Testis (tissue), 3 donors: Measurements from ENCODE around the gene PDE8B. TPM values are rescaled to one million over a fixed set of nuclear protein-coding genes. Genes with fewer than 3 reads are reported as not detected.

Experiments used
- DNase-seq: peaks from one replicate; pipeline ENCODE4 v3.0.0-alpha.2; 2019
- H3K27ac ChIP-seq, 2 donors: fragments of 200-600 bp; sonication (generic); one replicate each; pipeline ENCODE4 v1.5.1; 2019
- H3K27me3 ChIP-seq: fragments of 200-600 bp; sonication (generic); one replicate; pipeline ENCODE4 v1.5.1; 2019
- H3K36me3 ChIP-seq: fragments of 200-600 bp; sonication (generic); one replicate; pipeline ENCODE4 v1.5.1; 2017; ENCODE audit warnings: low read depth; ENCODE audit errors: missing control alignments
- H3K4me1 ChIP-seq: fragments of 200-600 bp; sonication (generic); one replicate; pipeline ENCODE4 v1.5.1; 2019
- H3K4me3 ChIP-seq, 2 donors: fragments of 200-600 bp; sonication (generic); one replicate each; pipeline ENCODE4 v1.5.1; 2017 to 2019
- H3K9me3 ChIP-seq: fragments of 200-600 bp; sonication (generic); one replicate; pipeline ENCODE4 v1.5.1; 2017
- CTCF ChIP-seq, 3 experiments: fragments of 450-650 bp in 2 of 3; fragments of 200-600 bp in 1 of 3; sonication (generic) in 1 of 3; IDR thresholded peaks; one replicate each; pipeline ENCODE4 v1.5.1; 2016 to 2019; ENCODE audit warnings: antibody characterized with exemption in 3 of 3, mild to moderate bottlenecking in 2 of 3, moderate library complexity in 1 of 3
- POLR2A ChIP-seq: fragments of 450-650 bp; IDR thresholded peaks from one replicate; pipeline ENCODE4 v1.6.1; 2017; ENCODE audit warnings: antibody characterized with exemption, mild to moderate bottlenecking, moderate library complexity
- WGBS, 2 donors: methylation state at CpG; one replicate each; pipeline ENCODE4 v1.1.5; 2018; 5-methylcytosine and 5-hydroxymethylcytosine counted together
- intact Hi-C: fragments of 100-400 bp; cut with DNase I; formaldehyde crosslinking; loops from one replicate; pipeline ENCODE4 v1.15.1; 2023; ENCODE audit warnings: low total_unique reads
- polyA plus RNA-seq: library from polyadenylated mRNA; stranded (reverse); fragments of 350-450 nt; fragmentation: Illumina TruSeq; extraction: RNeasy Lipid Tissue Mini Kit (QIAGEN cat#74804); gene quantifications from one replicate; pipeline ENCODE4 v1.2.3, GENCODE V29; 2014; ENCODE audit warnings: low read depth, low replicate concordance; ENCODE audit not compliant: insufficient read depth
- total RNA-seq, 2 donors: library from RNA; depleted of rRNA; stranded (reverse); fragments of >200 nt; gene quantifications; one replicate each; pipeline ENCODE4 v1.2.3, GENCODE V29; 2016

PDE8B gene
- total and polyA plus RNA-seq, 3 donors from 2014 or later, result 2.0 to 7.2 (median 5.8) TPM

GRCh38 chr5:77285251-77285841 lies 74.9 kb downstream of the PDE8B start:
- no peak for TF ChIP-seq CTCF (IDR thresholded peaks at IDR 0.05)
- no peak for TF ChIP-seq POLR2A
- no peaks in the 10 kb centered on the region for H3K36me3 ChIP-seq
- H3K27ac ChIP-seq, result no peak overlapping the region
- H3K27me3 ChIP-seq, result no peaks in the 10 kb centered on the region
- H3K4me1 ChIP-seq, result no peaks in the 10 kb centered on the region
- no peak for DNase-seq
- 91 to 92% methylated on average over 4 of the region's 4 CpGs for WGBS, 2 donors
- no peak overlapping the region for H3K4me3 ChIP-seq
- H3K9me3 ChIP-seq, result no peaks in the 10 kb centered on the region
- intact Hi-C loops, result no loop called here

GRCh38 chr5:77292026-77292757 lies 81.7 kb downstream of the PDE8B start:
- no peaks in the 10 kb centered on the region for H3K4me1 ChIP-seq
- H3K4me3 ChIP-seq, result no peak overlapping the region
- TF ChIP-seq POLR2A (no peak), CTCF (IDR thresholded peaks at IDR 0.05) (no peak)
- H3K27me3 ChIP-seq, result no peaks in the 10 kb centered on the region
- no peak for DNase-seq
- 81 to 82% methylated on average over 3 of the region's 3 CpGs for WGBS, 2 donors
- intact Hi-C loops, result no loop called here
- no peak overlapping the region for H3K27ac ChIP-seq
- no peaks in the 10 kb centered on the region for H3K9me3 ChIP-seq
- H3K36me3 ChIP-seq, result no peaks in the 10 kb centered on the region

GRCh38 chr5:77294185-77294584 lies 83.7 kb downstream of the PDE8B start:
- no peak for TF ChIP-seq CTCF (IDR thresholded peaks at IDR 0.05)
- no peak for TF ChIP-seq POLR2A
- H3K9me3 ChIP-seq, result no peaks in the 10 kb centered on the region
- no peaks in the 10 kb centered on the region for H3K4me1 ChIP-seq
- no peaks in the 10 kb centered on the region for H3K27me3 ChIP-seq
- DNase-seq, result no peak
- no peaks in the 10 kb centered on the region for H3K36me3 ChIP-seq
- H3K4me3 ChIP-seq, result no peak overlapping the region
- WGBS, 2 donors, result 80 to 86% methylated on average over 3 of the region's 3 CpGs
- H3K27ac ChIP-seq, result no peak overlapping the region
- intact Hi-C loops, result no loop called here

GRCh38 chr5:77295863-77296378 lies 85.4 kb downstream of the PDE8B start:
- Histone ChIP-seq H3K4me1 (no peaks in the 10 kb centered on the region), H3K27ac (no peak overlapping the region), H3K27me3 (no peaks in the 10 kb centered on the region), H3K9me3 (no peaks in the 10 kb centered on the region), H3K36me3 (no peaks in the 10 kb centered on the region), H3K4me3 (no peak overlapping the region)
- 74 to 91% methylated on average over 4 of the region's 4 CpGs for WGBS, 2 donors
- DNase-seq, result no peak
- TF ChIP-seq POLR2A, result no peak
- TF ChIP-seq CTCF (IDR thresholded peaks at IDR 0.05), result no peak
- intact Hi-C loops, result no loop called here
